Medulla oblongata (tissue), 1 donor: ENCODE data around the gene CACNG8.
"Not testable (repeated sequence)": the region's sequence is repeated elsewhere in the genome, so short reads cannot be mapped to it uniquely, and the experiment has no call there.

ENCODE experiments used
- DNase-seq: peaks from one replicate; pipeline ENCODE4 v3.0.0-alpha.2; 2015; ENCODE audit errors: extremely low spot score

CACNG8 gene

DNA sequence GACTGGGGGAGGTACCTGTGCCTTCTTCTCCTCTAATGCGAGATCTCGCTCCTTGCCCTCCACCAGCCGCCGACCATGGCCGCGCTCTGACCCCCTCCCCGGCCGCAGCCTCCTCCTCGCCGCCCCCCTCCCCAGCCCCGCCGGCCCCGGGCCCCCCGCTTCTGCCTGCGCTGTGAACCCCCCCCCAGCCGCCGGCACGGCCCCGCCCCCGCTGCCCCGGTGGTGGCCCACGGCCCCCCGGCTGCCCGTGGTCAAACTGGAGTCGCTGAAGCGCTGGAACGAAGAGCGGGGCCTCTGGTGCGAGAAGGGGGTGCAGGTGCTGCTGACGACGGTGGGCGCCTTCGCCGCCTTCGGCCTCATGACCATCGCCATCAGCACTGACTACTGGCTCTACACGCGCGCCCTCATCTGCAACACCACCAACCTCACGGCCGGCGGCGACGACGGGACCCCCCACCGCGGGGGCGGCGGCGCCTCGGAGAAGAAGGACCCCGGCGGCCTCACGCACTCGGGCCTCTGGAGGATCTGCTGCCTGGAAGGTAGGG is at the start of gene CACNG8:
CACNG8 (plus strand) TSS at position 51 of the 545 bp plus-strand sequence.
- DNase-seq, result no peak

DNA sequence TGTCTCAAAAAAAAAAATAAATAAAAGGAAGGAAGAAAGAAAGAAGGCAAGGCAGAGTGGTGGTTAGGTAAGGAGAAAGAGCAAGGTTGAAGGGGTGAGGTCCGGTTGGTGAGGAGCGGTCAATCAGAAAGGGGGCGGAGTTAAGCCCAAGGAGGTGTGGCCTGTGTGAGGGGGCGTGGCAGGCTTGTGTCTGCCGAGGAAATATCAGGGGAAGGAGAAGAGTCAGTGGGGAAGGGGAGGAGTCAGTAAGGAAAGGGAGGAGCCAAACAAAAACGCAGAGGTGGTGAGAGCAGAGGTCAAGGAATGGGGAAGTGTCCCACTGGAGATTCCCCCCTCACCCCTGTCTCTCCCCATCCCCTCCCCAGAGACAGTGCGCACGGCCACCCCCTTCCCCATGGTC is 47.7 kb upstream of the CACNG8 start:
- DNase-seq, result no peak

DNA sequence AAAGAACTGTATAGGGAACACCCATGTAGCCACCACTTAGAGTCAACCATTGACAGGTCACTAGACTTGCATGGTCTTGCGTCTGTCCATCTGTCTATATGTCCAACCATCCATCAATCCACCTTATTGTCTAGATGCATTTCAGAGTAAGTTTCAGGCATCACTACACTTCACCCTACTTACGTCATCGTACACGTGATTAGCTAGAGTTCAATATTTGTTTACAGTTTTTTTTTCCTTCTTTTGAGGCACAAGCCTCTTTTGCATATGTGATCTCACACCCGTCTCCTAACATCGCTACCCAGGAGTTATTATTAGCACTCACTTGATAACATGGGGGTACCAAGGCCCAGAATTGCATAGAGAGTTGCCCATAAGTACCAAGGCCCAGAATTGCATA is 46.7 kb upstream of the CACNG8 start:
- no peak for DNase-seq

DNA sequence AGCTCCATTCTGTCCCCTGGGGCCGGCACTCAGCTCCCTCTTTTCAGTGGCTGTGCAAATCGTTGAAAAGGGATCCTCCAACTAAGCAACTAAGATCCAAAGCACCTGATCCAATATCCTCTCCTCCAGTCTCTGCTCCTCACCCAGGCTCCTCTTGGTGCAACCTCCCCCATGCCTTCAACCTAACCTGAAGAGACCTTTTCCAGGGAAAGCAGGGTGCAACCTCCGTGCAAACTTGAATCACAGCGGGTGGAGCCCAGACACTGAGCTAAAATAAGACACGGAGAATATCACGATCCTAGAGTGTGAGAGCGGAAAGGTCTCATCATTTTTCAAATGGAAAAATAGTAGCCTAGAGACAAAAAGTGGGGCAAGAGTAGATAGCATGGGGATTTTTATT is 45.4 kb upstream of the CACNG8 start:
- no peak for DNase-seq

DNA sequence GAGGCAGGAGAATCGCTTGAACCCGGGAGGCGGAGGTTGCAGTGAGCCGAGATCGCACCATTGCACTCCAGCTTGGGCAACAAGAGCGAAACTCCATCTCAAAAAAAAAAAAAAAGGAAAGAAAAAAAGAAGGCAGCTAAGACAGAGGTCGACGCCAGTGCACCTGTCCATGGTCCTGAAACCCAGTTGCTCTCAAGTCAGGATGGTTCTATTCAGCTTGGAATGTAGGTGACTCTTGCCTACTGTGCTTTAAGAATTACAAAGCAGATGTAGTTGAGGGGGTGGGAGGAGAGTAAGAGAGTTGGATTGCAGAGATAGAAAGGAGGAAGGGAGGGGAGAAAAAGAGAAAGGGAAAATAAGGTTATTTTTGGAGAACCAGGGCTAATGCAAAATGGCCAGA is 35.0 kb upstream of the CACNG8 start:
- DNase-seq, result no peak

DNA sequence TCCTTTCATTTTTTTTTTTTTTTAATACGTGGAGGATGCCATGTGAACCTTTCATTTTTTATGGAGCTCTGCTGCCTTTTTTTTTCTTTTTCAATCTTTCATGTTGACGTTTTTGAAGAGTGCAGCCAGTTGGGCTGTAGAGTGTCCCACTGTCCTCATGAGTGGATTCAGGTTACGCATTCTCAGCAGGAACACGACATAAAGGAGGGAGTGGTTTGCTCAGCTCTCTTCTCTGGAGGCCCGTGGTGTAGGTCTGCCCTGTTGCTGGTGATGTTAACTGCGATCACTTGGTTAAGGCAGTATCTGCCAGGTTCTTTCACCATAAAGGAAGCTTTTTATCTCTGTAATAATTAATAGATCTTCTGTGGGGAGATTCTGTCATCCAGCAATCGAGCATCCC is 26.7 kb upstream of the CACNG8 start:
- DNase-seq, result no peak

DNA sequence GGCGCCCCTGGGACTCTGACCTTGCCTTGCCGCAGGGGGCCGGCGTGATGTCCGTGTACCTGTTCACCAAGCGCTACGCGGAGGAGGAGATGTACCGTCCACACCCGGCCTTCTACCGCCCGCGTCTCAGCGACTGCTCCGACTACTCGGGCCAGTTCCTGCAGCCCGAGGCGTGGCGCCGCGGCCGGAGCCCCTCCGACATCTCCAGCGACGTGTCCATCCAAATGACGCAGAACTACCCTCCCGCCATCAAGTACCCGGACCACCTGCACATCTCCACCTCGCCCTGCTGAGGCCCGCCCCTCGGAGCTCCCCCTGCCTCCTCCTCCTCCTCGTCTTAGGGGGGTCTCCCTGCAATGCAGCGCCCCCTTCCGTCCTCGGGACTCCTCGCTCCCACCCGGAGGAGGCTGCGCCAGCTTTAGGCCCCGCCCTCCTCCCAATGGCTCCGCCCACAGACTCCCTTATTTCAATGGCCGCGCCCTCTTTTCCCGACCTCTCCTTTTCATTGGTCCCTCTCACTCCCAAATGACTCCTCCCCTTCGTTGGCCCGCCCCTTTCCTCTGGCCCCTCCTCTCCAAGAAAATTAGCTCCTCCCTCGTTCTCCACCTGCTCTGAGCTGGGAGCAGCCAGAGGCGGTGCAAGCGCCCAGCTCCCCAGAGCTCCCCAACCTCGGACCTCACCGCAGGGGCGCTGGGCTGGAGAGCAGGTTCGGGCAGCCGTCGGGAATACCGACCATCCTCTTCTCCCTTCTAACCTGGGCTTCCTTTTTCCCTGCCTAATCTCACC is 20.5 kb upstream of the CACNG8 start:
- DNase-seq, result no peak

DNA sequence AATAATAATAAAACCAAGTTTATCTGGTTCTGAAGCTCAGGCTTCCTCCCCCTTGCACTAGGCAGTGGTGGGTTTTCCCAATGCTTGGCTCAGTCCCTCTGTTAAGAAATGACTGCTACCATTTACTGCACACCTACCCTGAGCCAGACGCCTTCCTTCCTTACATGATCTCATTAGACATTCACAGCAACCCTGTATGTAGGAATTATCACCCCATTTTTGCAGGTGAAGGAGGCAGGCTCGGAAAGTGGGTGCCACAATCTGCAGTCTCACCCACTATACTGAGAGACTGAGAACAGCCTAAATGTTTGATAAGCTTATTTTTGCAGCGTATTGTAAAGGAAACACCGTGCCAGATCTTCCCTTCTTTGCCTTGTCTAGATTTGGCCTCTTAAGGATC is 18.3 kb upstream of the CACNG8 start:
- no peak for DNase-seq

DNA sequence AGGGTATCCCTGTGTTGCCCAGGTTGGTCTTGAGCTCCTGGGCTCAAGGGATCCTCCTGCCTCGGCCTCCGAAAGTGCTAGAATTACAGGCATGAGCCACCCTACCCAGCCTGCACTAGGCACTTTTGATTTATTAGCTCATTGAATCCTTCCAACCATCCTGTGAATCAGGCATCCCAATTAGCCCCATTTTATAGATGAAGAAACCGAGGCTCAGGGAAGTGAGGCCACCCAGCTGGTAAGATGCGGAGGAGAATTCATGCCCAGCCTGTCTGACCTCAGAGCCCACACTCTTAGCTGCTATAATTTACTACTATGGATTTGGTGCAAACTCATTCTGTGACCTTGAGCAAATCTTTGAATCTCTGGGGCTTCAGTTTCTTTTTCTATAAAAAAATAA is 17.8 kb upstream of the CACNG8 start:
- DNase-seq, result no peak

DNA sequence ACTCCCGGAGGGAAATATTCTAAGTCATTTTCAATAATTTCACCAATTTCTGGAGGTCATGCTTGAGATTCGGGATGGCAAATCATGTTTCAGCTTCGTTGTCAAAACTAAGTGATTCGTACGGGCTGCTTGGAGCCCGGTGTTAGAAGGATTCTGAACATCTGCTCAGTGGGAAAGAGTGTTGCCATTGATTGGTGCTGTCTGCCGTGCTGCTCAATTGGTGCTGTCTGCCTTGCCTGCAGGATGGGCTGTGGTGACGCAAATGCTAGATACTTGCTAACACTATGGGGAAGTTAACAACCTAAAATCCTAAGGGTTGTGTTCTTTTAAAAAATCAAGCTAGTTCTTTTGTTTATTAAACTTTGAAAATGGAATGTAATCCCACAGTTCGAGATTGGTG is 17.3 kb upstream of the CACNG8 start:
- DNase-seq, result no peak

DNA sequence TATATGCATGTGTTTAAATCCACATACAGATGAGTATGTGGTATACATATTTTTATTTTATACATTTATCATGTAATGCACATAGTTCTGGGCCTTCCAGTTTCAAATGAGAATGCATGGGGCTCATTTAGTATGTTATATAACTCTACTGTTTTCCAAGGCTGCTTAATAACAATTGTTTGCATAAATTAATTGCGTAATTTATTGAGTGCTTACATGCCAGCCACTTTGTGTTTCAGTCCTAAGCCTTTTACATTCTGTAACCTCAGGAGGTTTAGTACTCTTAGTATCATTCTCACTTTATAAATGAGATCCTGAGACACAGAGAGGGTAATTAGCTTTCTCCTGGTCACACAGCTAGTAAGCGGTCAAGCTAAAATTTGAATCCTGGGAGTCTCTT is 16.7 kb upstream of the CACNG8 start:
- DNase-seq, result no peak

DNA sequence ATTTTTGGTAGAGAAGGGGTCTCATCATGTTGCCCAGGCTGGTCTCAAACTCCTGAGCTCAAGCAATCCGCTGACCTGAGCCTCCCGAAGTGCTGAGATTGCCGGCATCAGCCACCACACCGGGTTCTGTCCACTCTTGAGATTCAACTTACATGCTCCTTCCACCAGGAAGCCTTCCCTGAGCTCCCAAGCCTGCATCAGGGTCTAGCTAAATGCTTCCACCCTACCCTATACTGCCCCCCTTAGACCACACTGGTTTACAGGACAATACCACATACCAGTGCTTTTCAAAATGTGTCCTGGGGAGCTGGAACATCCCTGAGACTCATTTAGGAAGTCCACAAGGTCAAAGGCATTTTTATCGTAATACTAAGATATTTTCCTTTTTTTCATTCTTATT is 15.1 kb upstream of the CACNG8 start:
- DNase-seq, result no peak

DNA sequence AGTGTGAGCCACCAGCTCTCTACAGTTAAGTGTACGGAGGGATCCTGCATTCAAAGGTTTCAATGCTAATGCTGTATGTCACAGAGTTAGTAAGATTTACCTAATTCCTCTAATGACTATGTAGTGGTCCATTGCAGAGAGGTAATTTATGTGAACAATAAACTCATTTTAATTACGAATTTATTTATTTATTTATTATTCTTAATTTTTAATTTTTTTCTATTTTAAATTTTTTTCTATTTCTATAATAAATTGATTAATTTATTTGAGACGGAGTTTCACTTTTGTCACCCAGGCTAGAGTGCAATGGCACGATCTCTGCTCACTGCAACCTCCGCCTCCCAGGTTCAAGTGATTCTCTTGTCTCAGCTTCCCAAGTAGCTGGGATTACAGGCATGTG is 14.1 kb upstream of the CACNG8 start:
- DNase-seq, result not testable (repeated sequence)

DNA sequence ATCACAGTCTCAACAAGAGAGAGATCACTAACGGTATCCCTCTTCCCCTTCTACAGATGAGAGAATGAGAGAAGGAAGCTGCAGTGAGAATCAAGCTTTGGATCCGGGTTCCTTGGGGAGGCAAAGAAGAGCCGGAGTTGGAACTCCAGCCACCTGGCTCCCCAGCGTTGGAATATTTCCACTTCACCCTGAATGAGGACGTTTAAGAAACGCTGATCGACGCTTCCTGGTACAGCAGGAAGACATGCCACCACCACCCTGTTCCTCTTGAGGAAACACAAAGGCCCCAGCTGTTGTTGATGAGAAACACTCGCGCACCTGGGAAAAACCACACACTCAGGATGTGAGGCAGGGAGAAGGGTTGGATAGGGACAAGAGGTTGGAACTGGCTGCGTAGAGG is 11.3 kb upstream of the CACNG8 start:
- no peak for DNase-seq

DNA sequence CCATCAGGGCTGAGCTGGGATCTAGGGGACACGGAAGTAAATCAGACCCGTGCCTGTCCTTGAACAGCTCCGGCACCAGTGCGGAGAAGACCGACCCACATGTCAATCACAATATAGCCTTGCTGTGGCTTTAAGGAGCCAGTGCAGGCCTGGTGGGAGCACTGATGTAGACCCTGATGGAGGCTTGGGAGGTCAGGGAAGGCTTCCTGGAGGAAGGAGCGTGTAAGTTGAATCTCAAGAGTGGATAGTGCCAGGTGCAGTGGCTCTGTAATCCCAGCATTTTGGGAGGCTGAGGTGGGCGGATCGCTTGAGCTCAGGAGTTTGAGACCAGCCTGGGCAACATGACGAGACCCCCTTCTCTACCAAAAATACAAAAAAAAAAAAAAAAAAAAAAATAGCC is 10.8 kb upstream of the CACNG8 start:
- DNase-seq, result no peak

DNA sequence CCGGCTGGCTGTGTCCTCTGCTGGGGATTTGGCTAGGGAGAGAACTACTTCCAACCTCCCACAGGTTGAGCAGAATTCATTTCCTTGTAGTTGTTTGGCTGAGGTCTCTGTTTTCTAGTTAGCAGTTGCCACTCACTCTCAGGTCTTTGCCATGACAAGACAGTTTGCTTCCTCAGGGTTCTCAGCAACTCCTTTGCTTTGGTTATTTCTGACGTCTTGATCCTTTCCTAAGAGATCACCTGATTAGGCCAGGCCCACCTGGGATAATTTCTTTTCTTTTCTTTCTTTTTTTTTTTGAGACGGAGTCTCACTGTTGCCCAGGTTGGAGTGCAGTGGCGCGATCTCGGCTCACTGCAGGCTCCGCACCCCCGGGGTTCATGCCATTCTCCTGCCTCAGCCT is 9.4 kb upstream of the CACNG8 start:
- DNase-seq, result no peak

DNA sequence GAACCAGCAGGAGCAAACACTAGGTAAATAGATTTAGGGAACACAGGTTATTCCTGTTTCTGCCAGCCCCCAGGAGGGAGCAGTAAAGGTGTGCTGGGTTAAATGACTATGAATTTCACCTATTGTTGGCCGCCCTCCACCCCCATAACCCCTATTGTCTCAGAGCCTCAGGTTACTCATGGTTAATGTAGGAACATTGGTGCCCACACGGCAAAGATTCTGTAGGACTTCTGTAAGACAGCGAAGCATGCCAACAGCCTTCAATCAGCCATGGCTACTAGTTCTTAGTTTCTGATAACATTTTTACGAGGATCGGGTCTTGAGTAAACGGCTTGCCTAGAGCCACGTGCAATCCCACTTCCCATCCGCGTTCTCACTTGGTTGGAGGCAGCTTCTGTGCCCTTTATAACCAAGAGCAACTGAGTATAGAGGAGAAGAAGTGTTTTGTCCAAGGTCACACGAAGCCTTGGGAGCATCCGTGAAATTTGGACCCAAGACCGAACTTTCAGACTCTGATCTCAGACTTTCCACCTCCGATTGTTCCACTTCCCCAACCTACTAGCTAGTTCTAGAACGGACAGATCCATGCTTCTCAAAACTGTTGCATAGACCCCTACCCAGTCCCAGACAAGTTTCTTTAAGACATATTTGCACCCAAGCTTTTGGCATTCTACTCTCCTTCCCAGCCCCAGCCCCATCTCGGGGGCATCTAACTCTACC is 5.1 kb upstream of the CACNG8 start:
- DNase-seq, result no peak

DNA sequence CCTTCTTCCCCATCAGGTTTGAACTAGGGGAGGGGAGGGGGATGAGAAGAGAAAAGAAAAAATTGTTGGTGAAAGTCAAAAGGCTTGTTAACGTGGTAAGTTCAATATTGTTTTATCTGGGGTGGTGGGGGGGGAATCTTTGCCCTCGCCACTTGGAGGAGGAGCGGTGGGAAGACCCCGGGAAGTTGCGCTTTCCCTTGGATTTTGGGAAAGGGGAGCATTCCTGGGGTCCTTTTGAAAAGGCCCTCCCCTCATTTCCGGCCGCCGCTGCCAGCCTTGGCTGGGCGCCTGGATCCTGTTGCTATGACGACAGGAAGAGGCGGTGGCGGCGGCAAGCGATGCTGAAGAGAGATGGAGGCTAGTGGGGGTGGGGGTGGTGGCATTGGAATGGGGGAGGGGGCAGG is 4.6 kb upstream of the CACNG8 start:
- peak; percentile 33 for DNase-seq

DNA sequence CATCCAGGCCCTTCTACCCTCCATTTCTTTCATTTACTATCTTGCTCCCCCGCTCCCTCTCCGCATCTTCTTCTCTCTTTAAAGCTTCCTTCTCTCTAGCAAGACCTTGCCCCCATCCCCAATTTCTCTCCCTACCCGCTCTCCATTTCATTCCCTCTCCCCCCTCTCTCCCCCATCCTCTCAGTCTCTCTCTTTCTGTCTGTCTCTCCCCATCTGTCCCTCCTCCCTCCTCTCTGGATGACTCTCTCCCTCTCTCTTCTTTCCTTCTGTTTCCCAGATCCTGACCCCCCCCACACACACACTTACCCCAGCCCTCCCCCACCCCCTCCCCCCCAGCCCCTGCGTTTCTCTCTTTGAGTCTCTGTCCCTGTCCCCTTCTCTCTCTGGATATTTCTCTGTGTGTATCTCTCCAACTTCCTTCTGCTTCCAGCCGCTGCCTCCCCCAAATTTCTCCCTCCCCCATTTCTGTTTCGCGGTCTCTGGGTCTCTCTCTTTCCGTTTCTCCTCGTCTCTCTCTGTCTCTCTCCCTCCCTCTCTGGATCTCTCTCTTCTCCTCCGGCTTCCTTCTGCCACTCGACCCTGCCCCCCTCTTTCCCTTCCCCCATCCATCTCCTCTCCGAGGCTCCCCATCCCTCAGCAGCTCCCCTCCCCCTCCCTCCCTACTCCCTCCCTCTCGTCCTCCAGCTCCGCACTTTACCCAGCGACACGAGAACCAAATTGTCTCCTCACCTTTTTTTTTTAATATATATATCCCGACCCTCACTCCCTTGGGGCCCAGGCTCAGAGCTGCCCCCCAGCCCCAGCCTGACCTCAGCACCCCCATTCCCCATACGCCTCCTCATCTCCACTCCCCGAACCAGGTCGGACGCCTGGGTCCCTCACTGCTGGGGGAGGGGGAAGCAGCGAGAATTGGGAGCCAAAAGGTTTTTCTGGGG is 3.6 kb upstream of the CACNG8 start:
- no peak for DNase-seq

DNA sequence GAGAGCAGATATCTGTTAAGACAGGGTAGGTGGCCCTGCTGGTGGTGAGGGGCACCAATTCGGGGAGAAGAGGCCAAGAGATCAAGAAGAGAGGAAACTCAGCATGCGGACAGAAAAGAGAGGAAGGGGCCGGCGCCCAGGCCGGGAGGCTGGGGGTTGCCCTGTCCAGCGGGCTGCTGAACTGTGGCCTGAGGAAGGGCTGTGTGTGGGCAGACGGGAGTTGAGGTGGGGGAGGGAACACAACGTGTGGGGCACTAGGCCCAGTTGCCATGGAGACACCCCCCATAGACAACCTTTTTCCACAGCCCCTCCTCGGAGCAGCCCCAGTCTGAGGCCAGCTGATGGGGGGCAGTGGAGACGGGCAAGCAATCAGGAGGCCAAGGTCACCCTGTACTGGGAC is 2.5 kb upstream of the CACNG8 start:
- no peak for DNase-seq

DNA sequence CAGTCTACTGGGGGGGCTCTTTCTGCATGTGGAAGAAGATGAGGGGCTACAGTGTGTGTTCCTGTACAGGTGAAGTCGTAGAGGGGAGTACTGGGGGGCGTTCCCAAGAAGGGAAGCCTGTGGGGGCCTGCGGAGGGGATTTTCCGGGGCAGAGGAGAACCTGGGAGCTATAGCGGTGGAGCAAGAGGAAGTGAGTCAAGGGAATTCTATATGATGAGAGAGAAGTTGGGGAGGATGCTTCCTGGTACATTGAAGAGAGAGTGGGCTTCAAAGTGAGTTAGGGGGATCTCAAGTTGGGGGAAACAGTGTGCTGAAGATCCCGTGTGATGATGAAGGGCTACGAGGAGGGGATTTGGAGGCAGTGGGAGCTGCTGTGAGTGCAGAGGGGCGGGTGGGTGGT is 1.9 kb upstream of the CACNG8 start:
- DNase-seq, result no peak
